DMS53 (cell line): ENCODE data around the gene SWAP70.
A peak's percentile ranks its signal among the peaks of the same experiment; 100 is the strongest.

Experiments used
- DNase-seq: peaks from one replicate; lab custom pipeline; 2025; lab: John Stamatoyannopoulos, UW

The SWAP70 gene

DNA sequence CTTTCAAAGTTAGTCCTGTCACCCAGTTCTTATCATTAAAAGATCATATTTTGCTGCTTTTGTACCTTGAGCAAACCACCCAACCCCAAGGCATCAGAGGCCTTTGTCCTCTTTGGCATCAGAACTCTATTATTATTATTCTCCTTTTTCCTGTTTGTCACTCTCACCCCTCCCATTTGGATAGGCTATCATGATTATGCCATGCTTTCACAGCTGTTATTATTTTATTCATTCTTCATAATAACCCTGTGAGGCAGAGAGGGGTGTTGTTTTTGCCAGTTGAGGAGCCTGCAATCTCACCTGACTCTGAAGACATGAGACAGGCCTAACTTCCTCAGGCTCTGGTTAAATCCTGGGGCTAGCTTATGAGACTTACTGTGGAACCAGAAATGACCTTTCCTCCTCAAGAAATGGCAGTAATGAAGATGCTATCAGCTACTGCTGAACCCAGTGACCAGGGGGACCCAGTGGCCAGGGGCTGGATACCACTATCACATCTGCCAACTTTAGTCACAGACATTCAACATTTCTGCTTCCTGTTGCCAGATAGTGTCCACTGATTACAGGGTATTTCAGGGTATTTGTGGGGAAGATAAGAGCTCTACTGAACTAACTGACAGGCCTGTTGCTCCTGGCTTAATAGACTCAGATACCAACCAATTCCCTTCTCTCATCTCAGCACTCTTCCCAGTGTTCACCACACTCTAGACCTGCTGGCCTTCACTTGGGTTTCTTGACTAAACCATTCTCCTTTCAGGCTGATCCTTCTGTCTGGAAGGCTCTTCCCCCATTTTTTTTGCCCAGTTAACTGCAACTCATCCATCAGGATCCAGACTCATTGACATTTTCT, 11.8 kb upstream of the SWAP70 start:
- no peak for DNase-seq

DNA sequence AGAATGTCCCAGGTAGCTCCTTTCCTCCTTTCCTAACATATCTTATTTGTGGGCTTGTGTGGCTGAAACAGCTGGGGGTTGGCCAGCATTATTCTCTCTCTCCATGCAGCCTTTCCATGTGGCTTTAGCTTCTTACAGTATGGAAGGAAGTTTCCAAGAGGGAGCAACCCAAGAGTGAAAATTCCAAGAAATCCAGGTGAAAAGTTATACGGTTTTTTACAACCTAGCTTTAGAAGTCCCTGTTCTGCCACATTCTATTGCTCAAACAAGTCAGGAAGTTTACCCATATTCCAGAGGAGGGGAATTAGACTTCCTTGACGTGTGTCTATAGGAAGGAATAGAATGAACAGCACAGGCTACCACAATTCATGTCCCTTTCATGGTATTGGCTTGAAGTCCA, 10.0 kb upstream of the SWAP70 start:
- no peak for DNase-seq

DNA sequence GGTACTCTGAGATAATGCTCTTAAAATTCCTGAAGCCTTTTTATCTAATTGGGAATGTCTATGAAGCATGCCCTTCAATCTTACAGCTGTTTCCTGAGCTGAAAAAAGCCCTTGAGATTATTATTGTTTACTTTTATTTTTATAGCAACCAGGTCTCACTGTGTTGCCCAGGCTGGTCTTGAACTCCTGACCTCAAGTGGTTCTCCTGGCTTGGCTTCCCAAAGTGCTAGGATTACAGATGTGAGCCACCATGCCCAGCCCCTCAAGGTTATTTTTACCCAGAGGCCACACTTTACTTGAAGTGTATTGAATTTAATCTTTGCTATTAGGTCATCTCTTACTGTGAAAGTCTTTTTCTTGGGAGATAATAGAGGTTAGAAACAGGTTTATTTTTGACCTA, 7.0 kb upstream of the SWAP70 start:
- peak; percentile 26 for DNase-seq

DNA sequence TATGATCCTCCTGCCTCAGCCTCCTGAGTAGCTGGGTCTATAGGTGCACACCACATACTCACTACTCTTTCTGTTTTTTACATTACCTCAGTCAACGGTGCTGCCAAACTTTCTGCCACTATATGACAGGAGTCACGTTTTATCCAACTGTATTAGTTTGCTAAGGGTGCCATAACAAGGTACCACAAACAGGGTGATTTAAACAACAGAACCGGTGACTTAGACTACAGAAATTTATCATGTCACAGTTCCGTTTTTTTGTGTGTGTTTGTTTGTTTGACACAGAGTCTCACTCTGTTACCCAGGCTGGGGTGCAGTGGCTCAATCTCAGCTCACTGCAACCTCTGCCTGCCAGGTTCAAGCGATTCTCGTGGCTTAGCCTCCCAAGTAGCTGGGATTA, 6.3 kb upstream of the SWAP70 start:
- no peak for DNase-seq

DNA sequence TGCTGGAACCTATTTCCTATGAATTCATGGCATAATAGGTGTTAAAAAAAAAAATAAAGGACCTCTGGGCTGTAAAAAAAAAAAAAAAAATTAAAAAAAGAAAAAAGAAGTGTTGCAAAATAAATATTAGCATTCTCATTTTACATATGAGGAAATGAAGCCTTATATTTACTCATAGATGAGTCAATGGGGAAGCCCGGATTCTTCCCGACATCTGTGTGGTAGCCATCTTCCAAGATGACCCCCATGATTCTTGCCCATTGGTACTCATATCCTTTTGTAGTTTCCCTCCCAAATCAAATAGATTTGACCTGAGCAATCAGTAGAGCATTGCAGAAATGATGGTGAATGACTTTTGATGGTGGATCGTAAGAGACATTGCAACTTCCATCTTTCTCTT, 3.0 kb upstream of the SWAP70 start:
- DNase-seq, result peak; percentile 94

DNA sequence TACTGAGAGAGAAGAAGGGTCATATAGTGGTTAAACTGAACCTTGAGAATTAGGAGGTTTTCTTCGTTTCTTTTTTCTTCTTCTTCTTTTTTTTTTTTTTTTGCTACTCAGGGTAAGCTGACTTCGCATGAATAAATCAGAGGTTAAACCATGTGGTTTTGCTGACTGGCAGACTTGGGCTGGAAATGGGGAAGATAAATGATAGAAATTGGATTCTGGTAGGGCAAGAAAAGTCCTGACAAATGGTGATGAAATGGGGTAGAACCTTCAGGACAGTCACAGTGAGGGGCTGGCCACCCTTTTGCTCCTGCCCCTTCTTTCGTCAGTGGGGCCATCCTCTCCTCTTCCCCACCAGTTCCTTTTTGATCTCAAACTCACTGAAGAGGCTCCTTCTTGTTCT, 1.6 kb upstream of the SWAP70 start:
- peak; percentile 14 for DNase-seq

DNA sequence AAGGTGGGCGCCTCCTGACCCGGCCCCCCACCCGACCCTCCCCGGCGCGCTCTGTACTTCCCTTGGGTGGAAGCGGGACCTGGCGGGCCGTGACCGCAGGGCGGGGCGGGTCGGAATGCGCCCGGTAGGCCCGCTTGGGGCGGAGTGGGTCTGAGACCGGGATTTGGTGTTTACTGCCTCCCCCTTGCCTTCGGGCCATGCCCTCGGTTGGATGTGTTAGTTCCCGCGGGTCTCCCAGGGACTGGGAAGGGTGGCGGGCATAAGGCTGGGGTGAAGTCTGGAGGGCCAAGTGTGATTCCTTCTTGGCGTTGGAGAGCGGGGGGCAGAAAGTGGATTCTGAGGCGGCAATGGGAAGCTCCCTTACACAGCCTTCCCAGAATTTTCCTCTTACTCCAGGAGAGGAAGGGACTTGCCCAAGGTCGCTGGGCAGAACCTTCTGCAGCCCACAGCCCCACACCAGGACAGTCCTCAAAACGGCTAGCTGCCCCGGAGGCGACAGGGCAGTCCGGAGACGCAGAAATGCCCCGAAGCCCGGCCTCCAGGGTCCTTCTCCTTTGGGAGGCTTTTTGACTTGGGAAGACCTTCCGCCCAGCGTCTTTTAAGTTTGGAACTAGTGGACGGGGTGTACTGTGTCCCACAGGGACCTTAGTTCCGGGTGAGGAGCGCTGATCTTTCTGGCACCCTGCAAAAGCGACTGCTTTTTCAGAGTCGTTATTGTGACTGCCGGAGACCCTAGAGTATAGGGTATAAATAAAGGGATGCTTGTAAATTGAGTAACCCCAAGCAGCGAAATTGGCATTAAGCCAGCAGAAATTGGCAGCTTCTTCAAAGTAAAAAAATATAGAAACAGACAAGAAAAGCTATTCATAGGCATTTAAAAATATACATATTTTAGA, 647 bp downstream of the SWAP70 start:
- peak; percentile 70 for DNase-seq

DNA sequence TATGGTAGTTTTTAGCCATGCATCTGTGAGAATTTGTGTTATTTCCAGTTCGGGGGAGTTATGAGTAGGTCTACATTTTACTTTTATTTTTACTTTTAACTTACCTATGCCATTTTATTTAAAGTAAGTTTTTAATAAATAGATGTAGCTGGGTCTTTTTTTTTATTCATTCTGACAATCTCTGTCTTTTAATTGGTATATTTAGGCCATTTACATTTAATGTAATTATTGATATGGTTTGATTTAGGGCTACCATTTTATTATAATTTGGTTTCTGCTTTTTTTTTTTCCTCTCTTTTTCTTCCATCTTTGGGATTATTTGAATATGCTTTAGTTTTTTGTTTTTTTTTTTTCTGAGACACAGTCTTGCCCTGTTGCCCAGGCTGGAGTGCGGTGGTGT, 1.9 kb downstream of the SWAP70 start:
- DNase-seq, result no peak

DNA sequence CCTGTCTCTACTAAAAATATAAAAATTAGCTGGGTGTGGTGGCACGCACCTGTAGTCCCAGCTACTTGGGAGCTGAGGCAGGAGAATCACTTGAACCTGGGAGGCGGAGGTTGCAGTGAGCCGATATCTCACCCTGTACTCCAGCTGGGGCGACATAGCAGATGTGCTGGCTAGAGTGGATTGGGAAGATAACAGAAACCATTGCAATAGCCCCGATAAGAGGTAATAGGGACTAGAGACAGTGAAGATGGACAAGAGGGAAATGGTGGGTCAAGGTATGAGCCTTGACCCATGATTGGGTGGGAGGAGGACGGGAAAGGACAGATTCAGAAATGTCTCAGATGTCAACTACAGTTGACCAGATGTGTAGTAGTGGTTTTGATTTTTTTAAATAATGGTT, 6.1 kb downstream of the SWAP70 start:
- no peak for DNase-seq

DNA sequence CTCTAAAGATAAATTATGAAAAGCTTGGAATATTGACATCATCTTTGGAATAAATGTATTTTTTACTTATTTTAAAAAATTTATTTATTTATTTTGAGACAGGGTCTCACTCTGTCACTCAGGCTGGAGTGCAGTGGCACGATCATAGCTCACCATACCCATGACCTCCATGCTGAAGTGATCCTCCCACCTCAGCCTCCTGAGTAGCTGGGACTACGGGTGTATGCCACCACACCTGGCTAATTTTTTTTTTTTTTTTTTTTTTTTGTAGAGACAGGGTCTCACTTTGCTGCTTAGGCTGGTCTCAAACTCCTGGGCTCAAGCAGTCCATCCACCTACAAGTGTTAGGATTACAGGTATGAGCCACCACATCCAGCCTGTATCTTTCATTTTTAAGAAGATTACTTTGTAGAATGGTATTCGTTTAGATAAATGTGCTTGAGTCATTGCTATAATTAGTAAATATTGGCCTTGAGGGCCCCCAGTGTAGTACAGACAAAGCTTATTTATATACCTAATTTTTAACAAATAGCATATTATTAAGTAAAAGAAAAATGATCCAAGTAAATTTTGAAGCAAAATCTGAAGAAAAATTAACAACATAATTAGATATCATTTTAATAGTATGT, 8.5 kb downstream of the SWAP70 start:
- DNase-seq, result no peak

DNA sequence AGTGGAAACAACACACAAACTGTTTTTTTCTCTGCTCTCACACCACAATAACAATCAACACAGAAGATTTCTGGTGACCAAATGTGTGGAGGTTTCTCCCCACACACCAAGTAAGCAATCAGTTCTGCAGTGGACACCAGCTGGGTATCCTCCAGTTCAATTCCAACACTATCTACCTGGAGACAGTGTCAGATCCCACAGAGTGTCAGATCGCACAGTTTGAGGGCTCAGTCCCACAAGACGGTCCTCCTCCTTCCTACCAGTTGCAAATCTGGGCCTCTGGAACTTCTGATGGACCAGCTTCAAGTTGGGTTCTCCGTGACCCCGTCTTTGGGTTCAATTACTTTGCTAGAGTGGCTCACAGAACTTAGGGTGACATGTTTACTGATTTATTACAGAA, 9.0 kb downstream of the SWAP70 start:
- DNase-seq, result no peak

DNA sequence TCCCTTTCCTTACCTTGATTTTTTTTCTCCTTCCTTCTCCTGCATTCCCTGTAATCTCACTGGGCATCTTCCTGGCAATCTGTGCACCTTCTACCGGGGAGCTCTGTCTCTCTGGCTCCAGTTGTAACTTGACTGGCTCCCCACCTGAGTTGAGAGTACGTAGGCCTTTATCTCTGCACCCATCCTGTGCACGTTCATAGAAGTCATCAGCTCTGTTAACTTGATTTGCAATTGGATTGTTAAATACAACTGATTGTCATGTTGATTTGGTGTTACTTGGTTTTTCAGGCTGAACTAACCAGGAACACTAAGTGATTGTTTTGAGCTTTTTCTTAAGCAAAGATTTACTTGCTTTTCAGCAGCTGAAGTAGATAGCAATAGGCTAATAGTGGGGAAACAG, 11.8 kb downstream of the SWAP70 start:
- no peak for DNase-seq

DNA sequence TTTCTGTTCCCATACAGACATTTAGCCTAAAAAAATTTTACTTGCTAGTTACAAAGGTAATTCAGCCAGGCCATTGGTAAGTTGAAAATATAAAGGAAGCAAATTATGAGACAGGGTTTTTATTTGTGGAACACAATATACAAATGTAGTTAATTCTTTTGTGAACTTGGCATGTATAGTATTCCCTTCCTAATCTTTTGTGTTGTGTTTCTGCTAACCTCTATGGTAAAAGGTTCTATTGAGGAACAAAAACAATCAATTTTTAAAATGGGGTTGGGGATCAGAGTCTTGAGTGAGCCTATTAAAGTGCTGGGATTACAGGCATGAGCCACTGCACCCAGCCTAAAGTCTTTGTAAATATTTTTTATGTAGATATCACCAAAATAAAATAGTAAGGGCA, 14.1 kb downstream of the SWAP70 start:
- no peak for DNase-seq

DNA sequence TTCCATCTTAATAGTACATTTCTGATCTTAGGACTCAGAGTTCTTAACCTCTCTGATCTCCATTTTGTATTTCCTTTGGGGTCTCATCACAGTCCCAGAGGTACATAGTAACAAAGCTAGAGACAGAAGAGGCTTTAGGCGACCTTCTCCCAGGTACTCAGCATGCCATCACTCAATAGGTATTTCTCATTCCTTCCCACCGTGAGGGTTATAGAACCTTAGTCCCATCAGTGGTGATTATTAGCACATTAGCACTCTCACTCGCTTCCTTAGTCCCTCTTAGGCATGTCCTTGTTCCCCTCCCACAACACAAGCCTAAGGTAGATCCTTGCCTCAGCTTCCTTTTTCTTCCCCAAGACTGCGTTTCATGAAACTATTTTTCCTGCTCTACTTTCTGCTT, 14.7 kb downstream of the SWAP70 start:
- DNase-seq, result no peak

DNA sequence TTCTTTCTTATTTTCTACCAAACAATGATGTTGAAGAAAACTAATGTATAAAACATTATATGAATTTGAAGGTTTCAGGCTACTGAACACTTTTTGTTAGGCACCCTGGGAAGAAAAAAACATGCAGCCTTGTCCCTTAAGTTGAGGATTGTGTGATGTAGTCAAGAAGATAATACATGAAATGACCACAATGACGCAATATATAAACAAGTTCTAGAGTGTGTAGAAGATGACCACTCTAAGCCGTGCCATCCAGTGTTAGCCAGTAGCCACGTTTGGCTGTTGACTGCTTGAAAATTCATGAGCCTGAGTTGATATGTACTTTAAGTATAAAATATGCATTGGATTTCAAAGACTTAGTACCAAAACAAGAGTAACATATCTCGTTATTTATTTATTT, 16.2 kb downstream of the SWAP70 start:
- DNase-seq, result no peak

DNA sequence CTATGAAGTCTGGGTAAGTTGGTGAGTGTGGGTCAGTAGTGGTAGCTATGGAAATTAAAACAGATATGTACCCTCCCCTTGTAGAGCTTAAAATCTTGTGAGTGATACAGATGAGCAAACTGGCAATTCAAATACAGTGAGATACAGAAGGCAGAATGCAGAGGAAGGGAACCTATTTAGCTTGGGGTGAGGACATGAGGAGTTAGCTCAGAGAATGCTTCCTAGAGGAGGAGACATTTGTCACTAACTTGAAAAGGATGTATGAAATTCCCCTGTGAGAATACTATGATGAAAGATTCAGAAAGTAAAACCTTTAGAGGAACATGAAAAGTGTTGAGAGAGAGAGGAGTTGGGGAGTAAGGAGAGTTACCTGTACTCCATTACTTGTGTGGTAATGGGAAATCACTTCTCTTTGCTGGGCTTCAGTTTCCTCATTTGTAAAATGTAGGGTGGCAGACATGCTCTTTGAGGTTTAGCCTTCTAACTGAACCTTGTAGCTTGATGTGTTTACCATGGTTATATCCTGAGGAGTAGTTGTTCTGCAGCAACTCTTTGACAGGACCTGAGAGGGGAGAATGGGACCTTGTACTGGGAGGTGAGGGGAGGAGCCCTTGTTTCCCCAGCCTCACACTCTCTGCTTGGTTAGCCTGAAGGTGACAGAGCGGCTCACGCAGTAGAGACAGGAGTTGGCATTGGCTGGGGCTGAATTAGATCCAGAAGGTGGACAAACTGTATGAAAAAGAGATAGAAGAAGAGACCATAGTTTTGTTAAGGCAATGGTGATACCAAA, 17.9 kb downstream of the SWAP70 start:
- DNase-seq, result no peak

DNA sequence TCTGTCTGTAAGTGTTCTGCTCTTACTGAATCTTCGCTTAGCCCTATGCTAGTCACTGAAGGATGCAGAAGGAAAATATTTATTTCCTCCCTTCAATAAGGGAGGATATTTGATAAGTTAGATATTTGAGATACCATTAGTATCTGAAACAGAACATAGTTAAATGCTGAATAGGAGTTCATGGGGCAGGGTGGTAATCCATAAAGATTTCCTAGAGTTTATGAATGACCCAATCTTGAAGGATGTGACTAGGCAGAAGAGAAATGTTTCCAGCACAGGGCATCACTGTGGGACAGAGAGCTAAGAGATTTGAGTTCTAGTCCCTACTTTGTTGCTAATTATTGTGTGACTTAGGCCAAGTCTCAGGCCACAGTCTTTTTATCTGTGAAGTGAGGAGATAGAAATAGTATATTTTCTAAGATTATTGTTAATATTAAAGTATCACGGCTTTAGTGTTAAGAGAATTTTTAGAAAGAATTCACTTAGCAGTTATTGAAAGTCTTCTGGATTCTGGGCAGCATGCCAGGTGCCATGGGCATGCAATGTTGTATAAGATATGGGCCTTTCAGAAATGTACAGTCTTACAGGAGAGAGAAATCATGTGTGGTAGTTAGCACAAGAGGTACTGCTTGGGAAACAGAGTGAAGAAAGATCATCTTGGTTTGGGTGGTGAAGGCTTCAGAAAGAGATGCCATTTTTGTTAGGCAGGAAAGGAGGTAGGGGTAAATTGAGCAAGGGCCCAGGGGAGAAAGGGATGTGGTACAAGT, 24.0 kb downstream of the SWAP70 start:
- no peak for DNase-seq

DNA sequence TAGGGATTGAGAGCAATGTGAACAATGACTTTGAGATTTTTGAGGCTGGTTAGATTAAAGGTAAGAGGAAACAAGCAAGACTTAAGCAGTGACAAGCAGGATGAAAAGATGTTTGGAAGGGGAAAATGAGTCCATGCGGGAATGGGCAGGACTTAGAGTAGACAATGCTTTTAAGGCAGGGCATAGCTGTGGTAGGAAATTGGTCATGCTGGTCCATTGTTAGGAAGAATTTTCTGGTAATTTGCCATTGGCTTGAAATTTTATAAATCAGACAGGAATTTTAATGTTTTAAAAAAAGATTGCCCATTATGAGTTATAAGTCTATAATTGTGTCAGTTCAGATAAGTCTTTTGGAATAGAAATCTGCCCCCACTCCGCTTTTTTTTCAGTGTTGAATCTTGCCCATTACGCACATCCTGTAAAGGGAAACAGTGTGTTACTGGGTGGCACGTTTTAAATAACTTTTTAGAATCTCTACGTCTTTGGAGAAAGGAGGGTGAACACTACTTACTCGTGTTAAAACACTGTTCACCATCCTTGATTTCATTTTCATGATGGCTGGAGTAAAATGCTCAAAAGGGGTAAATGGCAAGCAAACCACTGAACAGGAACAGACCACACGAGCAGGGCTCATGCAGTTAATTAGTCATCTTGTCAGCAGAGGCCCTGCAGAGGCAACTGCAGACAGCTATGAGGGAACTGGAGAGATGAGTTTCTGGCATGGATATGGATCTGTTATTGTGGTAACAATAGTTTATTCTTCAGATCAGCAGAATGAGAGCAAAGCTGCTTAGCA, 25.0 kb downstream of the SWAP70 start:
- DNase-seq, result no peak

DNA sequence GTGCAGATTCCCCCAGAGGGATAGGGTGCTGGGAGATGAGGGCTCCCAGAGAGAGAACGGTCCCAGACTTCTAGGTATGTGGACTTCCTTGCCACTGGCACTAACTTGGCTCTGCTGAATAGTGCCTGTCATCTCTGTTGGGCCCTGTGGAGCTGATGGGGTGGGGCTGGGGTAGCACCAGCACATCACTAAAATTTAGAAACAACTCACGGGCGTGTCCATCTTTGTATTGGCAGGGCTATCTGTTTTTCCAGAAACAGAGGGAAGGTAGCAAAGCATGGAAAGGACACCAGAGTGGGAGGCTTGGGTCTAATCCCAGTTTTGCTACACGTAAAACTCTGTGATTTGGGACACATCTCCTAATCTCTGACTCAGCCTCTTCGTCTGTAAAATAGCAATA, 25.8 kb downstream of the SWAP70 start:
- DNase-seq, result no peak

DNA sequence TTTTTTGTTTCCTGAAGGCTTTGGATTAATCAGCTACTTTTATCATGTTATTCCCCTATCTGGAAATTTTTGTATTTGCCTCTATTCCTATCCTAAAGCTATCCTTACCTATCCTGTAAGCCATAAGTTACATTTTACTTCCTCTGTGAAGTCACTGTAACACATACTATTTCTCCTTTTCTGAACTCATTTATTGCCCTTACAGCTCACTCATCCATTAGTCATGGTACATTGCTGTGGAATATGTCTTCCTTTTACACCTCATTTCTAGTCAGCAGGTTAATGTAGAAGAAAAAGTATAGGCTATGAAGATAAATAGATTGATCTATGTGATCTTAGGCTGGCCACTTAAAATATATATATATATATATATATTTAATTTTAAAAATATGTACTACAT, 28.0 kb downstream of the SWAP70 start:
- peak; percentile 17 for DNase-seq
